CD4-positive, alpha-beta T cell treated with Interleukin-12 subunit alpha and Interleukin-12 subunit beta, for 1 hour (primary cell): ENCODE measurements around the gene ANKRD13B.
"Not testable (repeated sequence)": the region's sequence is repeated elsewhere in the genome, so short reads cannot be mapped to it uniquely, and the experiment has no call there.

Experiments
- DNase-seq: peaks from one replicate; pipeline ENCODE4 v3.0.0-alpha.2; 2020

Gene ANKRD13B

DNA sequence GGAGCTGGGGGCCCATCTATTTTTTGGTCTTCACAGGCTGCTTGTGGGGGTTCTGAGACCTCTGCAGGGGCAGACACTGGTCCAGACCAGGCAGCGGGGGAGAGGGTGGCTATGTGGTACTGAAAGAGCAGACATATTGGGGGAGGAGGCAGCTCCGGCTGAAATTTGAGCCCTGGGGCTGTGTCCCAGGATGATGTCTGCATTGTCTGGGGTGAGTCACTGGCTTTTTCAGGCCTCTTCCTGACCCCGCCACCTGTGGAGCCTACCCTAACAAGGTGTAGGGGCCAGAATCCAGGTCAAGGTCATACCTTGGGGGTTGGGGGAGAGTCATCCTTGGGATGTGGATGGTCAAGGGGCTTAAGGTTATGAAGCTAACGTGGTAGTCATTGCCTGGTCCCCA lies 27.3 kb downstream of the ANKRD13B start:
- no peak for DNase-seq

DNA sequence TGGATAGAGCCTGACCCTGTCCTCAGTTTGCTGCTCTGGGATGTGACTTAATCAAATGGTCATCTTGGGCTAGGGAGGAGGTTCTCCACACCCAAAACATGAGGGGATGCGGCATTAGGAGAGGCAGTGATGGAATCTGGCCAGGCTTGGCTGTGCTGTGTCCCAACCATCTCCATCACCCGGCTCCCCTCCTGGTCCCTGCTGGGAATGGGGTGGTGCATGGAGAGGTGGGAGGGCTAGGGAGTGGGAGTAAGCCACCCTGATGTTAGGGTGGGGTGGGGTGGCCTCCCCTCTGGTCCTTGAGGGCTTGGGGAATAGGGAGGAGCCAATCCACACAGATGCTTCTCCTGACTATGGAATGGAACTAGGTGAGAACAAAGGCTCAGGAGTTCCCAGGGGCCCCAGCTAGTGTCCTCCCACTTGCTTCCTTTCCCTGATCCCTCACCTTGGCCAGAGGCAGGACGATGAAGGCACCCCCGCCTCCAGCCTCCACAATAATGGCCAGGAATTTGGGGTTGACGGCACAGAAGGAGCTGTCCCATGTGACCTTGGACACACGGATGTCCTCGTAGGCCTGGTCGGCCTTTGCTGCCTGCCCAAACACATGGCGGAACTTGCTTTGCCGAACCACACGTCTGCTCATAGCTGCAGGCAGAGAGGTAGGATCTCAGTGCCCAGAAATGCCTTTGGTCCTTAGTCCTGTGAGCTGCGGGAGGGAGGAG lies 28.0 kb downstream of the ANKRD13B start:
- no peak for DNase-seq

- DNase-seq = no peak
Observed at GRCh38 chr17:29621751-29622194, 28.8 kb downstream of the ANKRD13B start.

- DNase-seq = peak; percentile 74
Observed at GRCh38 chr17:29622337-29623282, 29.7 kb downstream of the ANKRD13B start, which contains the start of gene CORO6. Gene CORO6 (minus strand): TSS chr17:29622912. CDS start chr17:29621421, 1,491 bp downstream.

DNA sequence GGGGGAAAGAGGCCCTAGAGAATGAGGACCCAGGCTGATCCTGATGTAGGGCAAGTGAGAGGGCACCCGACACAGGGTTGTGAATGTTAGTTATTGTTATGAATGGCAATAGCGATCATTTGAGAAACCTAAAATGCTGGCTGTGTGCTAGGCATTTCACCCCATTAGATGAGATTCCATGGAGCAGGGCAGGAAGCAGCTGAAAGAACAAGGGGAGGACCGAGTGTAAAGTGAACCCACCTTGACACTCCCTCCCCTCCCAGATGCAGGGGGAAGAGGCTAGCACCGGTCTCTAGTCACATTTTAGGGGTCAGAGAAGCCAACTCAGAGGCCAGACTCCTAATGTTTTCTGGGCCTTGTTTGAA lies 30.3 kb downstream of the ANKRD13B start:
- no peak for DNase-seq

DNA sequence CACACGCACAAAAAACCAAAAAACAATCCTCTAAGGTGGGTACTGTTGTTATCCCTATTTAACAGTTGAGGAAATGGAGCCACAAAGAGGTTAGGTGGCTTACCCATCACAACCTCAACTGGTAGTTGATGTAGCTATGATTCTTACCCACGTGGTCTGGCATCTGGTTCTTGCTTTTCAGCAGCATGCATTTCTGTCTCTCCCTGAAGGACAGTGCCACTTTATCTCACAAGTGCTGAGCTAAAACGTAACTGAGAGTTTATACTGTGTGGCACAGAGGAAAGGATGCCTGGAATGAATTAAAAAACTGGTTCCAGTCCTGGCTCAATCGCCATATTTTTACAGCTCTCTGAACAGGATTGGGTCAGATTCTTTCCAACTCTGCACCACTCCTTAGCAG lies 31.7 kb downstream of the ANKRD13B start:
- DNase-seq = no peak

DNA sequence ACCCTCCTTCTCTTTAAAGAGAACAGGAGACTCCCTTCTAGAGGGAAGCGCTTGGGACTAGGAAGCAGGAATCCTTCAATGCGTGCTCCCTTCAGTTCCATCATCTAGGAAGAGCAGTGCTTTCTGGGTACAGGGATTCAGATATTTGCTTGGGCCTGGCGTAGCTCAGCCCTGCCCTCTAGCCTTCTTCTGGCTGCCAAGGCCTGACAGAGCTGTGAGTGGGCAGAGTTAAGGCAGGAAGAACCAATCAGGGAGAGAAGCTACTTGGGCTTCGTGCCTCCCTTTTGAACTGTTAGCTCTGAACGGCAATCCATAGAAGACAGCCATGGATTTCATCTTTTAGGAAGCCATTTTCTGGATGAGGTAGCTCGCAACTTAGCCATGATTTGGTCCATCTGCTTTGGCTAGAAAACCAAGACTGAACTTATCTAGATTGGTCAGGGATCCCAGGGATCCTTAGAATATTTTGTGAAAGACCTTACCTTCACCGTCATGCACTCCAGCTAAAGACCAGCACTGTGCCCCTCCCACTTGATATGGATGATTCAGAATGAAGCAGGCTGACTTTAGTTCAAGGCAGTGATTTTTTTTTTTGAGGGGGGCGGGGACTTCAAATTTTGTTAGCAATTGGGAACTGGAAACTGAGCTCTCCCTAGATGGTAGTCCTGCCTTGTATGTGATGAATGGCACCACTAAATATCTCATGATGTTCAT lies 32.3 kb downstream of the ANKRD13B start:
- DNase-seq = no peak

GRCh38 chr17:29627951-29628350 lies 35.0 kb downstream of the ANKRD13B start:
- DNase-seq = no peak

DNA sequence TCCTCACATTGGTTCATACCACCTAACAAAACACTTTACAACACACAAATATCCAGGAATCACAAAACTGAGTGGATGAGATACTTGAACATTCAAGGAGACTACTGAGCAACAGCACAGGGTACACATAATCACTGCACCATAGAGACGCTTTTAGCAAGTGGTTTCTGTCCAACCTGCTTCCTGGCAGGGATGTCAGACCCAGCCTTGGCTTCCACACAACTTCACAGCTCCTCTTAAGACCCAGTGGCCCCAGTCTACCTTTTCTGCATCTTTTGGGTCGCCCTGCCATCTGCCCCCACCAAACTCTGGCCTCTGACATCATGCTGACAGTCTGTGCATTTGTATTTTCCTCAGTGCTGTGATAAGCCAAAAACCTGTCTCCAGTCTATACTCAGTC lies 35.7 kb downstream of the ANKRD13B start:
- no peak for DNase-seq

GRCh38 chr17:29629839-29630238 lies 36.9 kb downstream of the ANKRD13B start:
- no peak for DNase-seq

DNA sequence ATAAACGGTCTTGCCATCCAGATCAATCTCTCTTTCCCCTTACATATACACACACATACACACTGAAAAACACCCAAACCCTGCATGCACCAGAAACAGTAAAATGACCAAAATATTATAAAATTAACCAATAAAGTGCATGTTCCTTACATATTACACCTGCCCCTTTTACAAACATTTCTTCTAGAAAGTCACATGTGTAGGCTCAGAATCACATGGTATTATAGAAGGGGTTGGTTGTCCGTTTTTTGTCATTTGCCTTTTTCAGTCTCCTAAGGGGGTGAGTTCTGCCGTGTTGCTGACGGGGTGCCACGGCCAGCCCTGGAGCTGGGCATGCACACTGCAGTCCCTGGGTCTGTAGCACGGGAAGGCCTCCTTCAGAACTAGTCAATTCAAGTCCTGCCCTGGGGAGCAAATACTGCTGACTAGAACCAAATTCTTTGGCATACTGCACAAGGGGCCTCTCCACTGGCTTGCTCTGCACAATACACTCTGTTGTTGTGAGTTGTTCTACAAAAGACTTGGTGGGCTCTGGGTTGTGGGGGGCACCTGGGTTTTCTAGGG lies 37.8 kb downstream of the ANKRD13B start:
- DNase-seq = no peak

DNA sequence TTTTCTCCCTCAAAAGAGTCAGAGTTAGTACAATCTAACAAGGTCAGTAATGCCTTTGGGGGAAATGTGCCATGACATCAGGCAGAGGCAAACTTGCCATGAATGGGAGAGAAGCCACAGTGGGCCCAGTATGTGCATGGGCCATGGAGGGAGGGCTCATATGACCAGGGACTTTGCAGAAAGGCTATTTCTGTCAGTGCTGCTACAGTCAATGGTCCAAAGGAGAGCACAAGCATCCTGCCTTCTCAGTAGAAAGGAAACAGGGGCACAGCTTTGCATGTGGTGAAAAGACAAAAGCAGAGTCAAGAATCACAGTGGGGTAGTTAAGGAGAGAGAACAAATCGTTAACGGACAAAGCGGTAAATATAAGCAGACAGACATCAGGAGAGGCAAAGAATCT lies 41.0 kb downstream of the ANKRD13B start:
- no peak for DNase-seq

- no peak for DNase-seq
Observed at GRCh38 chr17:29640413-29640812, 47.5 kb downstream of the ANKRD13B start.

DNA sequence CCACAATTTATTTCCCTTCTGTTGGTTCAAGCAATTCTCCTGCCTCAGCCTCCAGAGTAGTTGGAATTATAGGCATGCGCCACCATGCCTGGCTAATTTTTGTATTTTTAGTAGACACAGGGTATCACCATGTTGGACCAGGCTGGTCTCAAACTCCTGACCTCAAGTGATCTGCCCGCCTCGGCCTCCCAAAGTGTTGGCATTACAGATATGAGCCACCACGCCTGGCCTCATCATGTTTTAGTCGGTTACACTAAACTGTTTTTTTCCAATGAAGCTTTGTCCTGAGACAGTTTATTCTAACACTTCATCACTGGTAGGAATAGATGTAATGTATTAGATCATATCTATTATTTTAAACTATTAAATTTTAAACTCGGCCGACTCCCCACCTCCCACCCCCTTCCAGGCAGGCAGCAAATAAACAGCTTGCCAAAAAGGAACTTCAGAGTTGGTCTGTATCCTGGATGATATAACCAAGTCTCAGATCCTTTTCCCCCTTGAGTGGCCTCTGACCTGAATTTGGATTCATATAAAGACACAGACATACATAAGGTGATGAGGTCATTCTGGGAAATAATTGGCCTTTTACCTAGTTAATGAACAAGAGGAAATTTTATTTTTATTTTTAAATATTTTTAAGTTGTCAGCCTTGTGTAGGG lies 48.2 kb downstream of the ANKRD13B start:
- DNase-seq = no peak

DNA sequence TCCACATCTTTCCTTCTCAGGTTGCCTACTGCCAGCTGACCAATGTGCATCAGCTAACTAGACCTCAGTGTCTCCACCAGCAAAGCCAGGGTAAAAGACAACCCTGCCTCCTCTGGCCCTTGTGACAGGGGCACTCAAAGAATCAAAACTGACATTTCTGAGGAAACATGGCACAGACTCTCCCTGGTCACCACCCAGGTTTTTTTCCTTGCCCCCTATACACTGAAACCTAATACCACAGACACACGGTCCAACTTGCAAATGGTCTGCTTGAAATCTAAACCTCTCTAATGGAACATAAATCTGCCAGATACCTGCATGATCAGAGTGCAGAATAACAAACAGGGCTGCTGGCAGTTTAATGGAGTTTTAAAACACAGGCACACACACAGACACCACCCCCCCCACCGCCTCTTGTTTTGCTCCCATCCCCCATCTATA lies 49.3 kb downstream of the ANKRD13B start:
- no peak for DNase-seq

GRCh38 chr17:29643817-29644160 lies 50.9 kb downstream of the ANKRD13B start:
- no peak for DNase-seq

DNA sequence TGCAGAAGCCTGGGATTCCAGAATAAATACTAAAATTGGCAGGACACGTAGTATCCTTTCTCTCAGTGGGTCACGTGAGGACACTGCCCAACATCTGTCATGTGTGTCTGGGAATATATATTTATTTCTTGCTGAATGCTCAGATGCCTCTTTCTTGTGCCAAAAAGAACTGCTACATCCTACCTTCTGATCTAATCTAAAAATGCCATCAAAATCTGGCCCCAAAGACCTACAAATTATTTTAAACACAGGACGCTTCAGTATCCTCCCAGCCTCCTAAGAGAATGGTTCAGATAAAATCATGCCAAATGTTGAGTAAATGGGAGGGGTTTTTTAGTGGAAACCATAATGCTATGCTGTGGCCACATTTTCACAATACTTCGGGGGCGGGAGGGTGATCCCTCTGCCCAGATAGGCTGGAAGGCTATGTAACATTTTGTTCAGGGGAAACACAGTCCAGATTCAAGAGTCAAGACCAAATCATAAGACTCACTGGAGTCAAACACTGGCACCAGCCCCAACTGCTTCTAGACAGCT lies 52.7 kb downstream of the ANKRD13B start:
- DNase-seq = no peak

- DNase-seq = no peak
Observed at GRCh38 chr17:29648005-29648404, 55.1 kb downstream of the ANKRD13B start.

GRCh38 chr17:29649359-29649758 lies 56.4 kb downstream of the ANKRD13B start:
- DNase-seq = no peak

DNA sequence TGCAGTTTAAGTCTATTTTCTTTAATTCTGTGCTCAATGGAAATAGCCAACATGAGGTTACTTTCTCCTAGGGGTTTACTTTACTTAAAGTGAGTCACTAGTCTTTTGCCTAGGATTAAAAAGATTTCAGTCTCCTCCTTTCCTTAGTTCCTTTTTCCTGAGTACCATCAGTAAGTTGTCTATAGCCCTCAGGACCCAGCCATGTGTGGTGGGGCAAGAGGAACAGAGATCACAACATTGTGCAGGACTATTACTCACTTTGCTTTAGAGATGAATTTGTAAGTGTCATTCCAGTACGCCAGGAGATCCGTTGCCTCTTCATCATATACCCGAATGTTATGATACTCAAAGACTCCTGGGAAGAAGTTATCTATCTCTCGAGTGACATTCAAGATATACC lies 57.5 kb downstream of the ANKRD13B start:
- DNase-seq = no peak

GRCh38 chr17:29651913-29652312 lies 59.0 kb downstream of the ANKRD13B start:
- DNase-seq = not testable (repeated sequence)

DNA sequence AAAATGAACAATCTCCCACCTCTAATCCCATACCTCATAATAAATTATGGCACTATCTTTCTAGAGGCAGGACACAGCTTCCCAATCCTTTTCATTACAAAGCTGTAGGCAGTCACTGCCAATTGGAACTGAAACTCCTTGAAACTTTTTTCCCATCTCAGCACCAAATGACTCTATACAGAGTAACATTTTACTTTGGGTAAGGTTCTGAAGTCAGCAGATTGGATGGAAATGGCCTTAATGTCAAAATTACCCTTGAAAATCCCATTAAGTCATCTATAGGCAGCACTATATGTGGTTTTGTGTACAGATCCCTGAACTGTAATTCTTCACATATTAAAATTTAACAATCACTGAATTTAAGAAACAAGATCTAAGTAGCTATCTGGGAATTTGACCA lies 60.0 kb downstream of the ANKRD13B start:
- DNase-seq = no peak
